GM19193 (cell line): ENCODE data around the gene OR56A3.

Experiments used
- POLR2A ChIP-seq: IDR thresholded peaks from 4 replicates; pipeline ENCODE4 v1.6.1; 2011; ENCODE audit not compliant: insufficient read depth, insufficient read length; ENCODE audit errors: extremely low read depth

OR56A3 gene

DNA sequence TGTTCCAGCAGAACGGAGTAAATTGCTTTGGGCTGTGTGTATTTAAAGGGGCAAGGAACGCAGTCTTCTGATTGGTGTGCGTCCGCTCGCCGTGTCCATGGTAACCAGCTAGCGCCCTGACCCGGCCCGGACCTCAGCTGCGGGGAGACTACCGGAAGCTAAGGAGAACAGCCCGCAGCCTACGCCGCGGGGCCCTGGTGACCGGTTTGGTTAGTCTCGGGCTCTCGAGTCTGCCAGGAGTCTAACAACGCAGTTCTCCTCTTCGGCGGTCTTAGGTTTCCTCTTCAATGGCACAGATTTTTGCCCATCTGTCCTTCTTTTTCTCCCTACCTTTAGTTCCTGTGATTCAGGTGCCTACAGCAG lies 3.5 kb upstream of the OR56A3 start:
- no peak for TF ChIP-seq POLR2A

DNA sequence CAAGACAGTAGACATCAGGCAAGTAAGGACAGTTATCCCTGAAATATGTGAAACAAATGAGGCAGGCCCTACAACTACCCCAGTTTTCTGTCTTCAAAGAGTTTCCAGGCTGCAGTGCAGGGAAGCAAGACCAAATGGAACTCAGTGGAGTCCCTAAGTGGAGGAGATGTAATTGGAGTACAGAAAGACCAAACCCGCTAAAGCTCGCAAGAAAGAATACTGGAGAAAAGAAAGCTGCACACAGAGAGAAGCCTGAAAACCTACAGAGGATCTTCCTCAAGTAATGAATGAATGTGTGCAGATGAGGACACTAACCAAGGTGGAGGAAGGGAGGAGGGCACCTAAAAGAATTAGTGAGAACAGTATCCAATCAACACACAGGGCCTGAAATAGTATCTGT lies 1.3 kb upstream of the OR56A3 start:
- TF ChIP-seq POLR2A, result no peak

DNA sequence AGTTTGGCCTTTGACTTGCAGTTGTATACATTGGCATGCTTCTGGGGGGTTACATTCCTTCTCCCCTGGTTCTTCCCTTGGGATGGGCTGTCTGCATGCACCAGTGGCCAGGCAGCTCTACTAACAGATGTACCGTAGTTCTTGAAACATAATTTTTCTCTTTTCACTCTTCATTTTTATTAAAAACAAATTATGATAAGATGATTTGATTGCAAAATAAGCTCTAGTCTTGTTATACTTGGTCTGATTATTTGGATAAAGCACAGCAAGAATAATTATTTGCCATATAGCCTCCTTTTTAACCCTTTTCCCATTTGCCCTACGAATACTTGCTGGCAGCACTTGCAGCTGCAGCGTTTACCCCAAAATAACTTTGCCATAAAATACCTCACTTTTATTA lies 13.5 kb downstream of the OR56A3 start:
- no peak for TF ChIP-seq POLR2A

DNA sequence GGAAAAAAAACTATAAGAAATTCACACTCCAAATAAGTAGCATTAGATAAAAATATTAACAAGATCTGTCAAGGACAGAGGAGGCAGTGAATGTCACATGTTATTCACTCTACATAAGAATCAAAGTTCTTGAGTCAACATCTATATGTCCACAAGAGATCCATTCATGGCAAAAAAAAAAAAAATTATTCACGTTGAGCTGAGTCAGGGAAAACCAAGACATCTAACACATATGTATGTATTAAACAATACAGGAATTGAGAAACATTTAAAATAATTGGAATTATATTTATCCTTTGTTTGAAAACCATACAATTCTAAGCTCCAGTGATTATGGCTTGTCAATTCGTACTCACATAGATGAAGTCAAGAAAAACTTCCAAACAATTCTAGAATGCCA lies 24.9 kb downstream of the OR56A3 start:
- no peak for TF ChIP-seq POLR2A

DNA sequence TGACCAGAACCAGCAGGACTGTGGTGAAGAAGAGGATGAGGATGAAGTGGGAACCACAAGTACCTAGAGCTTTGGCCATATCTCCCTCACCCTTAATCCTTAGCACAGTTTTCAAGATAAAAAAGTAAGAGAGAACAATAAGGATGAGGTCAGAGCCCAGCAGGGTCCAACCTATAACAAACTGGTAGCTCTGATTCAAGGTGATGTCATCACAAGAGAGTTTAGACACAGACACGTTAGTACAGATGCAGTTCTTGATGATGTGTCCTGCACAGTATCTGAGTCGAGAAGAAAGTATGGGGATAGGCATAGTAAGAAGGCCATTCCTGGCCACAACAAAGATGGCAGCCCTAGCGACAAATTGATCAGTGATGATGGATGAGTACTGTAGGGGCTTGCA lies 25.7 kb downstream of the OR56A3 start:
- TF ChIP-seq POLR2A, result no peak

DNA sequence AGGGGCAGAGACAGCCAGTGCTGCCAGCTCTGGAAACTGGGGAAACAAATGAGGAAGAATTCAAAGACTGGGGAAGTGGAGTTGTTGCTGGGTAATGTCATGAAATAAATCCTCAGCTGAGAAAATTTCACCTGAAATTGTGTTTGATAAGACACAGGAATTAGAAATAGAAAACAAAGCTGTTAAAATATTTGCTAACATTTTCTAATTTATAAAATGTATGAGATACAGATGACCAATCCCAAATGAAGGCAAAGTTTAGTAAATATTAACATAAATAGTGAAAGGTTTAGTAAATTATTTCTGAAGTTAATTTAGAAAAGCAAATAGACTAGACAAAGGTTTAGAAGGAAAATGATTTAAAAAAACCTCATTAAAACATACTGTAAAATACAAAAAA lies 26.3 kb downstream of the OR56A3 start, which contains the start of gene OR56A5:
Gene OR56A5 (minus strand): TSS at position 101 of the 400 bp plus-strand sequence. CDS start 0 bp downstream, at position 101.
- no peak for TF ChIP-seq POLR2A

DNA sequence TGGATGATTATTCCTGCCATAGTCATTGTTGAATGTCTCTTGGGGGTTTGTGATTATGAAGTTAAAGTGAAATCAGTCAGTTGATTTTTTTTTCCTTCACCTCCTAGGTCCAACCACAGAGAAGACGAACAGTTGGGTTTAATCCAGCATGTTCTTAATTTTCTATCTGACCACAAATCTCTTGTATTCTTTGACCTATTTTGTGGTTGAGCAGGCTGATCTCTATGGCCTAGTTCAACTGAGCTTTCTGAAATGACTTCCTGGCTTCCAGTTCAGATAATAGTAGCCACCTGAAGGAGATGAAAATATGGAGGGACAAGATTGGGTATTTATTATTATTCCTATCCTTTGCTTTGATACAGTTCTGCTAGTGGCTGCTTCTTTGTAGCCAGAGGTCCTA lies 31.5 kb downstream of the OR56A3 start:
- TF ChIP-seq POLR2A, result no peak

DNA sequence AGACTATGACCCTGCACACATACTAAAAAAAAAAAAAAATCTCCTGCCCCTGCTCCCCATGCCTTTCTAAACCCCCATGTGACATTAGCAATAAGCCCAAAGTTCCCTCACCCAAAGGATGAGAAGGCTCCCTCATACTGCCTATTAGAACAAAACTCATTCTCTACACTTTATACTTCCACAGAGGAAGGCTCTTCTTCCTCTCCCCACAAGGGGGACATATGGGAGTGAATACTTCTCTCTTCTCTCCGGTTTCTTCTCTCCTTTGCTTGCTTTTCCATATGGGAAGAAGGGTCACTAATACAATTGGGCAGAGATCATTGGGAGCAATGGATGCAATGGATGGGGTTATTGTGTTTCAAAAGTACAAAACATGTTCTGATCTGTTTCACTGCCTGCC lies 41.4 kb downstream of the OR56A3 start:
- no peak for TF ChIP-seq POLR2A

DNA sequence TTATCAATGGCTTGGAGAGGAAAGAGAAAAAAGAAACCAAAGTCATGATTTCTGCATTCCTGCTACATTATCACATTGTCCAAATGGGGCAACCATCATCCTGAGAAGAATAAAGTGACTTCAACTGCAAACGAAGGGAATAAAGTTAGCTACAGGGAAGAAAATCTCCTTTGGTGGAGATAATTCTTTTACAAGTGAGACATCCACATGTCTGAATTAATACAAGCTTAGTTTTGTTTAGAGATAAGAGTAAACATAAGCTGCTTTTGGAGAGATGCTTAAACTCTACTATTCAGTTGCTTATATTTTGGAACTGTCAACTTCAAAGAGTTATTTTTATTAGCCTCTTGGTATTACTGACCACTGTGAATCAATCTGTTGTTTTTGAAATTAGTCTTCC lies 44.8 kb downstream of the OR56A3 start, which contains the start of gene OR52L1:
Gene OR52L1 (minus strand): TSS at position 101 of the 400 bp plus-strand sequence. CDS start 55 bp downstream, at position 46.
- no peak for TF ChIP-seq POLR2A

DNA sequence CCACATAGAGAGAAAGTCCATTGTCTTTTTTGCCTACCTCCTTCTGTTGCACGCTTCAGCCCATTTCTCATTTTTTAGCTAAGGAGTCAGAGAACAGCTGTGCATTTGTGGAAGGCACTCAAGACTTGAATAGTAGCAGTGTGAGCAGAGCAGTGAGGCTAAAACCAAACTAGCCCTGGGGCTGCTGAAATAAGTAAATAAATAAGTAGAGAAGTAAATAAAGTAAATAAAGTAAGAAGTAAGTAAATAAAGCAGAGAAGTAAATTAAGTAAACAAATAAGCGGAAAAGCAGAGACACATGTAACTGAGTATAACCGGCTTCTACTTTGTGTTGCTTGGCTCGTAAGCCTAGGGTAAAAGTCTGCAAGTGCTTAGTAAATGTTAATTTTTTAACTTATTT lies 47.2 kb downstream of the OR56A3 start:
- no peak for TF ChIP-seq POLR2A

DNA sequence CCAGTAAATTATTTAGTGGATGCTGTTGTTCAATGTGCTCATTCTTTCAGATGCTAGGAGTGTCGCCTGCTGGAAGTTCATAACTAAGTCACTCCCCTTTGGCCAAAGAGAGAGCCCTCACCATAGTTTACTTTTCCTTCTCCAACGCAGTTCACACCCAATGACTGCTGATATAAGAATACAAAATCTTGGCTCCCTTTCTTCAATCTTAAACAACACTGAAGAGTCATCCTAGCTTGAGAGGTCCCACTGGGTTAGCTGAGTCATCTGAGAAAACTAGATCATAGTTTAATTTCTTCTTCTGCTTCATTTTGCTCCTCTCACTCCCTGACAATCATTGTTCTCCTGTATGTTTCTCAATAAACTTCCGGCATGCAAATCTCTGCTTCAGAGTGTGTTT lies 50.1 kb downstream of the OR56A3 start:
- TF ChIP-seq POLR2A, result no peak

DNA sequence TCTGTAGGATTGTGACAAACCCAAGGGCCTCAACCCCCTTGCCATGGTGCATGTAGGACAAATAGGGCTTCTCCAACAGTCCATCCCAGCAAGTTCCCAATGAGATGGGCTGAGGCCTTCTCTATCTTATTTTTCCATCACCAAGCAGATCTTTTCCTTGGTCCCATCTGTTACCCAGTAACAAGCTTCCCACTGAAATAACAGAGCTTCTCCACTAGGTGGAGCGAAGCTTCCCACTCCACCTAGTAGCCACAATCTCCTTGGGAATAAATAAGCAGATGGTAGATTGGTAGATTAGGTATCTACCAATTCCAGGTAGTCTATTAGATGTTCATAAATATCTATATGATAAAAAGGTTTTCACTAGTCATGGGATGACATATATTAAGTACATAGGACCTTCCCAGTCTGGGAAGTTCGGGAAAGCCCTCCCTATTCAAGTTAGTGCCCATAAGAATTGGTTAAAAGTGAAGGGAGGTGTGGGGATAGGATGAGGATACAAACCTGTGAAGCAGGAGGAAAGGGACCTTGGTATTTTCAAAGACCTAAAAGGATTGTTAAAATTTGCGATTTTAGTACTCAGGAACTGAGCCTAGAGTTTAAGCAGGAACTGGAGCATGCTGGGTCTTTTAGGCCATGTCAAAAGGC lies 50.7 kb downstream of the OR56A3 start:
- TF ChIP-seq POLR2A, result no peak

DNA sequence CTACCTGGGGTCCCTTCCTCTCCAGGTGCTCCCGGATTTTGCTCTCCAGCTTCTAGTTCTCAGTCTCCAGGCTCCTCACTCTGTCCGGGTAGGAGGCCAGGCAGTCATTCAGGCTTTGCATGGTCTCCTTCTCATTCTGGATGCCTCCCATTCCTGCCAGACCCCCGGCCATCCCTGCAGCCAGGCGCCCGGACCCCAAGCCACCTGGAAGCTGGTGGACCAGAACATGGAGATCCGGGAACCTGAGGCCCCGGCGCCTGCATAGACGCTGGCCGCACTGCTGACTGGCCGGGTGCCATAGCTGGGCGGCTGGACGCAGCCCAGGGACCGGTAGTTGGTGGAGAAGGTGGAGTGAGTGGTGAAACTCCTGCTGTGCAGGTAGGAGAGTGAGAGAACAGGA lies 52.7 kb downstream of the OR56A3 start:
- no peak for TF ChIP-seq POLR2A
